HG03558 (cell line): ENCODE data around the gene BMP8B.
"Not testable (repeated sequence)": the region's sequence is repeated elsewhere in the genome, so short reads cannot be mapped to it uniquely, and the experiment has no call there.

Source experiments
- ATAC-seq: cut with Tn5 transposase; IDR thresholded peaks from one replicate; pipeline ENCODE4 v1.9.1; 2021; ENCODE audit warnings: moderate number of reproducible peaks; ENCODE audit not compliant: unreplicated experiment; ENCODE audit errors: extremely low read depth

The BMP8B gene

GRCh38 chr1:39779821-39780220 is 8.8 kb downstream of the BMP8B start:
- no peak for ATAC-seq

DNA sequence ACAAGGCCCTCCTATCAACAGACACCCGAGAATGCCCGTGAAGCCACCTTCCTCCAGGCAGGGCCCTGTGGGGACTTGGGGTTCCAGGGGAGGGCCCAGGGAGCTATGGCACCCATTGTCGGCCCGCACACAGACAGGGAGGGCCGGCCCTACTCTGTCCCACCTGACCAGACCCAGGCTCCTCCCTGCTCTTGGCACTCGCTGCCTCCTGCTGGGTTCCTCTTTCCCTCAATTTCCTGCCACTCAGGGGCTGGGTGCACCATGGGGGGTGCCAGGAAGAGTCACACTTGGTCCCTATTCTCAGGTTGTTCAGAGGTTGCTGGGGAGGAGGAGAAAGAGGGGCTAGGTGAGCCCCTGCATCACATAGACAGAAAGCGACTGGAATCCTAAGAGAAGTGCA is 9.5 kb downstream of the BMP8B start:
- ATAC-seq, result no peak

- ATAC-seq, result not testable (repeated sequence)
These were observed 10.1 kb downstream of the BMP8B start for GRCh38 chr1:39778463-39779099.

DNA sequence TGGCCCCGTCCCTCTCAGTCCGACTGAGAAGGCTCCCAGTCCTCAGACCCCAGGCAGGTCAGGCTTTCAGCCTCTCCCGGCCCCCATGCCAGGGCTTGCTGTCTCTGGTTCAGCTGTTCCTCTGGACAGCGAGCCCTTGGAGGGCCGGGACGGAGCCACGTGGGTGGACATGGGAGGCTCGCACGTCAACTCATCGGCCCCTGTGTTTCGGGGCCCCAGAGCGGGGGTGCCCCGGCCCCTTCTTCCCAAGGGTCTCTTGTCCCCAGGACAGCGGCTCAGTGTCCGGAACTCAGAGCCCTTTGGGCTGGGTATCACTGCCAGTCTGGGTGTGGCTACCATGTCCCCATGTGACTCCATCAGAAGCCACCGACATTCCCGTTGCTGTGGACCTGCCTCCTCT is 10.8 kb downstream of the BMP8B start:
- not testable (repeated sequence) for ATAC-seq

DNA sequence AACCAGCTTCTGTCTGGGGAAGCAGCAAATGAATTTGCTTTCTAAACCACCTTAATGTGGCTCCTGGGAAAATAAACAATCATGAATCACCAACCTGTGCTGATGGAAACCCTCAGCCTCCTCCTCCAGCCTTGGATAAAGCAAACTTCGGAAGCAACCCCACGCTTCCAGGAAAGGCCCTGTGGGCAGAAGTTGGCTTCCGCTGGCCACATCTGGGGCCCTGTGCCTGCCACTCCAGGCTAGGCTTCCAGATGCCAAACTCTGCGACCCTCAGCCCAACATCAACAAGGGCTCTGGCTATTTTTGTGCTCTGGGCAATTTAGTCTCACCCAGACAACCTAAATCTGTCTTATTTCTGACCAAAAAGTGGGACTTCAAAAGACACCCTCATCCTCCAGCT is 11.4 kb downstream of the BMP8B start:
- ATAC-seq, result no peak

DNA sequence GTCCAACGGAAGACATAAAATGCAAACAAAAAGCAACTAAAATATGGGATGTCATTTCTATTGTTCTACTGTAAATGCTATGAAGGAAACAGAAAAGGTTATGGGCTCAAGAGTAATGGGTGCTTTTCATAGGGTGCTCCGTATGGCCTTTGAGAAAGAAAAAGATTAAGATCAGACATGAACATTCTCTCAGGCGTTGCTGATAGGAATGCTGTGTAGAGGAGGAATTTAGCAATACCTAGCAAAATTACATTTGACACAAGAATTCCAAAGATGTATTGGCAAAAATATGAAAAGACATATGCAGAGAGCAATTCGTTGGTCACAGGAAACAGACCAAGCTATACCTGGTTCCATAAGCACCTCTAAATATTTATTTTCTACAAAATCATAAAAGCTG is 11.8 kb downstream of the BMP8B start:
- ATAC-seq, result no peak

DNA sequence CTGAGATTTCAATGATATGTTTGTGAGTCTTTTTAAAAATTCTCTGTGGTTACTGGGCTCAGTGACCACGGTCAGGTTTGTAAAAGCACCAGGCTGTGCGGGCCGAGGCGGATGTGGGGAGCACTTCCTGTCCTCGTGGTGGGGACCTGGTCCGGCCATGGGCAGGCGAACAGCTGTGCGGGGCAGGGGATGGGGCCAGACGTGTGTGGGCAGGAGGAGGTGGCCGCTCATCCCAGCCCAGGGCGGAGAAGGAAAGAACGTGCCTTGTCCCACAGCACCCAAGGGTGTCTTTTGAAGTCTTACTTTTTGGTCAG is 12.3 kb downstream of the BMP8B start:
- ATAC-seq, result no peak

DNA sequence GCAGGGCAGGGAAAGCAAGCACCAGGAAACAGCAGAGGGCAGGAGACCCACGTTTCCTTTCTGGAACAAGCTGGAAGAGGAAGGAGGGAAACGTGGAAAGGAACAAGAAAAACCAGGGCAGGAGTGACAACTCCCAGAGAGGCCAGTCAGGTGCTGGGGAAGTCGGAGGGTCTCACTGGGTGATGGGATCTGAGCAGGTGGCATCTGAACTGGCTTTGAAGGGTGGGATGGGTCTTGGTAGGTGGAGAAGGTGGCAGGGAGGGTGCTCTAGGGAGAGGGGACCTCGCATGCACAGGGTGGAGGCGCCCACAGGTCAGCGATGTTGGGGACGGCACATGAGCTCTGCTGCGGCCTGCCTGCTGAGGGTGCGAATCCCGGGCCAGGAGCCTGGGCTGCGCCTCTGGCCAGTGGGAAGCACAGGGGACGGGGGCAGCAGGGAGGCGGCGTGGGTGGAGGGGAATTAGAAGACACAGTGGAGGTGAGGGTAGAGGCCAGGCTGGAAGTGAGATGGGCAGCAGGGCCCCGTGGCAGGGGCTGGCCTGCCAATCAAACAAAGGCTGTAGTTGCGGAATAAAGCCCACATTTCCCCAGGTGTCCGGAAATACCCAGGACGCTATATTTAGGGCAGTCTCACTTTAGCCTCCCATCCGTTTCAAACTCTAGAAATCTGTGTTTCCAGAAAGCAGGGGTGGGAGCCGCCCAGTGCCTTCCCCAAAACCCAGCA is 12.8 kb downstream of the BMP8B start:
- not testable (repeated sequence) for ATAC-seq

GRCh38 chr1:39775141-39775540 is 13.5 kb downstream of the BMP8B start:
- ATAC-seq, result not testable (repeated sequence)

GRCh38 chr1:39773369-39773979 is 15.2 kb downstream of the BMP8B start:
- not testable (repeated sequence) for ATAC-seq

DNA sequence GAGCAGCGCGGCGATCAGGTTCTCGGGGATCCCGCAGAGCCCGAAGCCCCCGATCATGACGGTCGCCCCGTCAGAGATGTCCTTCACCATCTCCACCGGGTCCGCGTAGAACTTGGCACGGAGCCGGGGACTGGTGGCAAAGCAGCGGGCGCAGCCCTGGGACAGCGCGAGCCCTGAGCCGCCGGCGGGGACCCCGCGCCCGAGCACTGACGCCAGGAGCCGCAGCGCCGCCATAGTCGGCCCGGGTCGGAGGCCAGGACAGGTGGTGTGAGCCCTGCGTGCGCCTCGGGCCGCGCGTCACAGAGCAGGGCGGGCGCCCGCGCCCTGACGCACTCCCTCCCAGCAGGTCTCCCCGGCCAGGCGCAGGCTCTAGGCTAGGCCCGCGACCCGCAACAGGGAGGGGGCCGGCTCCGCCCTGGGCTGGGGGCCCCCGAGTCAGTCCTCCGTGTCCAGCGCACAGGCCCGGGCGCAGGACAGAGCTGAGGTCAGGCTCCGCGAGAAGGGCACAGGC is 17.6 kb downstream of the BMP8B start, which contains the start of gene OXCT2:
TSS of gene OXCT2 (minus strand) at position 327 of the 511 bp plus-strand sequence. CDS start at position 234, 93 bp downstream.
- not testable (repeated sequence) for ATAC-seq

GRCh38 chr1:39770100-39771021 is 18.3 kb downstream of the BMP8B start:
- ATAC-seq, result not testable (repeated sequence)

DNA sequence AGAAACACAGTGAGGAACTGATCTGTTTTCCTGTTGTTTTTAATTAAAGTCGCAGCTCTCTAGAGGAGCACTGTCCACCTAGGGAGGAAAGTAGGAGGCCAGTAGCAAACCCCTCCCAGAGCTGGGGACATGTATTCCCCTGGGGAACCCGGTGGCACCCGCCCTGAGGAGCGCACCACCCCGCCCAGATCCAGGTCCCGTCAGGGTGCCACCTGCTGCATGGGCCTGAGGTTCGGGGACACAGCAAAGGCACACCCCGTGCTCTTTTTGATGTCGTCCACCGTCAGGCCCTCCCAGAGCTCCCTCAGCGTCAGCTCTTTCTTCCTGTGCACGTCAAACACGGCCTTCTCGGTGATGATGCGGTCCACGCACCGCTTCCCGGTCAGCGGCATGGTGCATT is 19.2 kb downstream of the BMP8B start:
- not testable (repeated sequence) for ATAC-seq

- ATAC-seq, result not testable (repeated sequence)
These were observed 22.2 kb downstream of the BMP8B start for GRCh38 chr1:39766466-39766865.

DNA sequence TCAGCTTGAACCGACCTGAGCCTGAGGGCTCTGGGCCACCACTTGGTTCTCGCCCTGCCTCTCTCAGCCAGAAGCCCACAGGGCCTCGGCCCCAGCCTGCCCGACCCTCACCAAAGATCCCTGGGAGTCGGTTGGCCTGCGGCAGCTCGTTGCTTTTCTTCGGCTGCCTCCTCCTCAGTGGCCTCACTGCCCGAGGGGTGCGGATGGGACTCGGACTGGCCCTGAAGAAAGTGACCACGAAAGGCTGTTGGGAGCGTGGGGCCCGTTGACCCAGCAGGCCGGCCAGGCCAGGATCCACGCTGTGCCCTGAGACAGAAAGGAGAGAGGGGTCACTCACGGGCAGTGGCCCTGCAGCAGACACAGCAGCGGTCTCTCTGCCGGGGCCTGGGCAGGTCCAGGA is 24.2 kb downstream of the BMP8B start:
- not testable (repeated sequence) for ATAC-seq

DNA sequence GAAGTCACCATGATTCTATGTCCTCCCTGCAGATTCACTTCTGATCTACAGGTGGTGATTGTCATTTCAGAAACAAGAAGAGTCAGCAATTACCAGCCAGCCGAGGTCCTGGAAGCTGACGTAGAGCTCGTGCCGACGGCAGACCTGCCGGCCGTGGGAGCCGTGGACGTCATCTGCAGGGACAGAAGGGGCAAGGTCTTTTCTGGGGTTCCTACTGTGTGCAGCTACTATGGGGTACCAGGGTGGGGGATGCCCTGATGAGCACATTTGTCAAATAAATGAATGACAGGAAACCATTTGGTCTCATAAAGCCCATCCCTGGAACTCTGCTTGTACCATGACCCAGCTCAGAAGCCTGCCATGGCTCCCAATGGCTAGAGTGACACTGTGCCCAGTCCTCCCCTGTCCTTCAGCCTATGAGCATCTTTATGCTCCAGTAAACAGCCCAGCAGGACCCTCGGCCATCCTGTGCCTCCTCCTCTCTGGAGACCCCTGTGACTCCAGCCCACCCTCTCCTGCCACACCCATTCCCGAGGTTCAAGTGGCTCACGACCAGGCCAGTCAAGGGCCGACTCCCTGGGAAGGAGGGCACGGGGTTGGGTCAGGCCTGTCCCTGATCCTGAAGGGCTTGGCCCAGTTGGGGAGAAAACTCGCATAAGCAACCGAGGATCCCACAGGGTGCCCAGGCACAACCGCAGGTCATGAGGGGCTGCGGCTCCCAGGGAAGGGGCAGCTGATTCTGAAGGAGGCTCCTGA is 24.9 kb downstream of the BMP8B start:
- not testable (repeated sequence) for ATAC-seq

DNA sequence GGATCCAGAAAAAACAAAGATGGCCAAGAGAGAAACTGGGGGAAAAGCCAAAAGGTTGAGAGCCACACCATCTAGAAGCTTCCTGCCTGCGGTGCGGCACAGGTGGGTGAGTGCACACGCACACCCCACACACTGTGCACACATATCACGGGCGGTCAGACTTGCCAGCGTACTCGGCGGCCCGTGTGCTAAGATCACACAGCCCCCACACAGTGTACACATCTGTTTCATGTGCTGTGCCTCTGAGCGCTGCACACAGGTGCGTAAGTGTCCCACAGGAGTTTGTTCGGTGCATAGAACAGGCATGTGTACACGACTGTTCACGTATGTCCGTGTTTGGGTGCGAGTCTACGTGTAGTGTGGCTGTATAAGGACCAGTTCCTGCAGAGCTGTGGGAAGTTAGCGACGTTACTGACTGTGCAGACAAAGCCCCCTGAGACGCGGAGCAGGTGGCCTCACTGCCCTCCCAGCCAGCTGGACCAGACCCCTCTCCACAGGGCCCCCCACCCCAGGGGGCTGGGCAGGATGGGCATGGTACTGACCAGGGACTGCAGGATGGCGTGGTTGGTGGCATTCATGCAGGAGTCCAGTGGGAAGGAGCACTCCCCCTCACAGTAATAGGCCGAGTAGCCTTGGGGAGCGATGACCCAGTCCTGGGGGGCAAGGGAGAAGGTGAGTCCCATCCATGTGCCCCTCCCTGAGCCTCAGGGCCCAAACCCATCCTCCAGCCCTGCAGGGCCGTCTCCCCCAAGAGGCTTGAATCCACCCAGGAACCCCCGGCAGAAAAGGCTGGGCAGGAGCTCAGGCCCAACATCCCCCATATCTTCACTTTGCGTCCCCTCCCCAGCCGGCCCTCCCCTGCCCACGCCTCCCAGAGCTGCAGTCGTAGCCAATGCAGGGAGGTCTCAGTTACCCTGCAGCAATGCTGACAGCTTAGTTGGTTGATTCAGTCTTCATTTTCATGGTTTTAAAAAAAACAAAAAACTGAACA is 25.8 kb downstream of the BMP8B start:
- ATAC-seq, result no peak

GRCh38 chr1:39761557-39762260 is 27.0 kb downstream of the BMP8B start:
- no peak for ATAC-seq
